Posterior cingulate gyrus (tissue), 11 donors: ENCODE results near the gene VIT.
"Not testable (repeated sequence)": the region's sequence is repeated elsewhere in the genome, so short reads cannot be mapped to it uniquely, and the experiment has no call there.

Source experiments
- DNase-seq, 10 donors: peaks; one replicate each; pipeline versions ENCODE4 v3.0.0 to v3.0.0-alpha.2; 2020 to 2021; ENCODE audit warnings: mixed read lengths in 3 of 10
- intact Hi-C: fragments of 100-400 bp; cut with DNase I; formaldehyde crosslinking; loops from one replicate; pipeline ENCODE4 v1.15.1; 2023

VIT gene

DNA sequence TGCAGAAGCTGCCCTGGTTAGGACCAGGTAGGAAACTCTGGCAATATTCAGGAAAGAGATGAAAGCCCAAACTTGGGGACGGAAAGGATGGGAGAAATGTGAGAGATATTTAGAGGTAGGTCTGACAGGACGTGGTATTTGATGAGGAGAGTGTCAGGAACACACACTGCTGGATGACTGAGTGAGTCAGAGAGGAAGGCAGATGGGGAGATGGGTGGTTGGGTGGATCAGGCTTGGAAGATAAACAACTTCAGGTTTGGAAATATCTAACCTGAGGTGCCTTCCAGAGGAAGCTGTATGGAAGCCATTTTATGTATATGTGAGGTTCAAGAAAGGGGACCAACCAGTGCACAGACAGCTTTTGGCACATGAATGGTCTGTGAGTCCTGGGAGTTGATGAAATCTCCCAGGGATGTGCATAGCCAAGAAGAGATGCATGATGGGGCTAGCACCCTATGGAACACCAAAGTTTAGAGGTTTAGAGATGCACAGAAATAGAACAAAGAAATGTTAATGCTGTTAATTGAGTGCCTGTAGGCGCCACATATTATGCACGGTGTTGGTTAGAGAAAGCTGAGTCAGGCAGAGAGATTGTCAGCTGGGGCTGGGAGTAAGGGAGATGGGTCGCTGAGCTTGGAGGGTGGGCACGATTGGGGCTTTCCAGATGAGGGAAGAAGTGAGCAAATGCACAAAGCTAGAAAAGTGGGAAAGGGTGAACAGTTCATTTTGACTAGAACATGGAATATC is 101.0 kb downstream of the VIT start:
- DNase-seq = peak in 1 of 10 donors; percentile 25
- intact Hi-C loops = no loop called here

DNA sequence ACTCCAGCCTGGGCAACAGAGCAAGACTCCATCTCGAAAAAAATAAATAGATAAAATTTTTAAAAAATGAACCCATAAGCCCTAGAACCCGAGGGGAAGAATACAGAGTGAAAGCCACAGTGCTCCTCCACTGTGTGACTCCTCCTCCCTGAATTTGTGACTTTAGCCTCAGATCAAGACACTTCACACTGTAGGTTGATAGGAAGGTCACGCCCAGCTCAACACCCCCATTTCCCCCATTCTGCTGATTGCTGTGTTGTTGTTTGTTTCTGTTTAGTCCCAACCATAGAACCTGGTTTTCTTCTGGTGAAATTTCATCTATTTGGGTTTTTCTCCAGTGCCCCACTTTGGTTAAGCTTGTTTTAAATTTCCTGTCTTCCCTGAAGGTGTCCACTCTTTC is 102.2 kb downstream of the VIT start:
- no peak for DNase-seq
- intact Hi-C loops = no loop called here

DNA sequence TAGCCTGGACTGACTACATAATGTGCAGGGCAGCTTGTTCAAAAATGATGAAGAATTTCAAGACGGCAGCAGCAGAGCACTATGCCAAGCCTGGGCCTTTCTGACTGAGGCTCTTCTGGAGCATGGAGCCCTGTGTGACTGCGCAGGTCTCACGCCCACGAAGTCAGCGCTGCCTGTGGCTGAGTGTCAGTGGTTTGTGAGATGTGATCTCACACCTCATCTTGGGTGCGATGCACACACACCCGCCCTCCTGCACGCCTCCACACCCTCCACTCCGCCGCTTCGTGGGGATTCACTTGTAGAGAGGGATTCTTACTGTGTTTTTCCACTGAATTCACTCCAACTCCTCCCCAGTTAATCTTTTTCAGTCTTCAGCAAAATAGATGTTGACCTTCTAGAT is 103.9 kb downstream of the VIT start:
- intact Hi-C loops = no loop called here
- DNase-seq = peak in 9 of 10 donors; percentile 21 to 95 (median 76)

DNA sequence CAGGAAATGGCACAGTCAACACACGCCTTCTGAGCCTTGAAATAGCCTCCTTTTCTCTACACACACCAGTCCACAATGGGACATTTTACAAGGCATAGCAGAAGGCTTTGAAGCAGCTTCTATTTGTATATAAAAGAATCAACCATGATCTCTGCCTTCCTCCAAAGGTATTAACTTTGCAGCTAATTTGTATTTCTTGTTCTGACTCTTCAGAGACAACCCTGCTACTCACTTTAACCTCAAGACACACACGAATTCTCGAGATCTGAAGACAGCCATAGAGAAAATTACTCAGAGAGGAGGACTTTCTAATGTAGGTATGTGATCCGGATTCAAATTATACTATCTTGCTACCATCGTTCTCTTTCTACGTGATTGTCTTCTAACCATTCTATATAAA is 104.6 kb downstream of the VIT start:
- no peak for DNase-seq
- intact Hi-C loops = no loop called here

DNA sequence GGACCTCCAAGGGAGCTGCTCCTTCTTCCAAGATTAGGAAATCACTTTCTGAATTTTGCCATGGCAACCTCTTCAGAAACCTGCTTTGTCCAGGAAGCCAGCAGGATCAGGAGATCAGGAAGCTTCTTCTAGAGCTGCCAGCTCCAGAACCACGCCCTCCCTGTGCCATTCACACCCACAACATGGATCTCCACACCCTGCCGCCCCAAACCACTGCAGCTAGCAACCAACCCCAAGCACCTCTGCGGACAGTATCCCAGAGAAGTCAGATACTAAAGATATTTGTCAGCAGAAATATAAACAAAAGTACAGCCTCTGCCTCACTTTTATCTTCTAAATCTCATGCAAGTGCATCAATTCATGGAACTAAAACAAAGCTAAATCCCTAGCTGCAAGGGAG is 106.4 kb downstream of the VIT start:
- DNase-seq = no peak
- intact Hi-C loops = no loop called here

DNA sequence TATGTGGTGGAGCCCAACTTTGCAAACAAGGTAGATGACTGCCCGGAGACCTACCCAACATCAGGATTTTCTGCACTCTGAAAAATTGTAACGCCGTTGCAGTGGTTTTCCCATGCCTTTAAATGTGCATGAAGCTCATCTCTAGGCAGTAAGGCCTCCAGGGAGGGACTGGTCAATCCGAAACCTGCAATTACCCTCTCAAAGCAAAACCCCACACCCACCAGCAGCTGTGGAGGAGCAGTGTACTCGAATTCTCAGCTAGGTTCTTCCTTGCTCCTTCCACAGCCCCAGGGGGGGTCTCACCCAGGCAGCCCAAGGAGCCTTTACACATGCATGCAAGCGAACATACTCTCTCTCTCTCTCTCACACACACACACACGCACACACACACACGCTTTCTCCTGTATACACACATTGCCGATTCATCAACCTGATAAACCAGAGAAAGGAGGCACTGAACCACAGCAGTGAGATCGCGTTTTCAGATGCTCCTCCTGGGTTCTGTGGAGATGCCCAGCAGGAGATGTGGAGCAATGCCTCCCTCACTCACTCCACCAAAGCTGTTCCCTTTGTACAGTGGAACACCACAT is 109.2 kb downstream of the VIT start:
- DNase-seq = no peak
- intact Hi-C loops = no loop called here

DNA sequence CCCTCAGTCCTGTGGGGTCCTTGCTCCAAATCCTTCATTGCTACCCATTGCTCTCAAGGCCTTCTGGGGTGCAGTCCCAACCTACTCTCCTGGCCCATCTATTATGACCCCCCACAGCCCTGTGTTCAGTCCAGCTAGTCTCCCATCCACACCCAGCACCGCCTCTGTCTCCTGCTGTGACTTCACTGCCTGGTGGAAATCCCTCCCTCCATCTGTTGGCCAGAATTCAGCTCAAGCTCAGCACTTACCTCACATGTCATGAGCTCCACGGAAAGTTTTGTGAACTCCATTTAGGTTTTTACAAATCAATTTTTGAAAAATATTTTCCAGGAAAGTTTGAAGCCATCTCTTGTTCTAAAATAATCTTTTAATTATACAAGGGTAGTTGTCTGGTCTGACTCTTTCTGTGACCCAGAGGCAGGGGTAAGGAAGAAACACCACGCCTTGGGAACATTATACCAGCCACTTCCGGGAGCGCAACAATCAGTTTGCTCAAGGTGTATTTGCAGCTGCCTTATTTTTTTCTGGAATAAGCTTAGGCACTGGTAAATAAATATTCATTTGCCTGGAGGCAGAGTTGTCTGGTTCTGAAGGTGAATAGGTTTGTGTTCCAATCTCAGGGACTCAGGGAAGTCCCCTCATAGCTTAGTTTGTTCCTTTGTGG is 110.8 kb downstream of the VIT start:
- DNase-seq = no peak

DNA sequence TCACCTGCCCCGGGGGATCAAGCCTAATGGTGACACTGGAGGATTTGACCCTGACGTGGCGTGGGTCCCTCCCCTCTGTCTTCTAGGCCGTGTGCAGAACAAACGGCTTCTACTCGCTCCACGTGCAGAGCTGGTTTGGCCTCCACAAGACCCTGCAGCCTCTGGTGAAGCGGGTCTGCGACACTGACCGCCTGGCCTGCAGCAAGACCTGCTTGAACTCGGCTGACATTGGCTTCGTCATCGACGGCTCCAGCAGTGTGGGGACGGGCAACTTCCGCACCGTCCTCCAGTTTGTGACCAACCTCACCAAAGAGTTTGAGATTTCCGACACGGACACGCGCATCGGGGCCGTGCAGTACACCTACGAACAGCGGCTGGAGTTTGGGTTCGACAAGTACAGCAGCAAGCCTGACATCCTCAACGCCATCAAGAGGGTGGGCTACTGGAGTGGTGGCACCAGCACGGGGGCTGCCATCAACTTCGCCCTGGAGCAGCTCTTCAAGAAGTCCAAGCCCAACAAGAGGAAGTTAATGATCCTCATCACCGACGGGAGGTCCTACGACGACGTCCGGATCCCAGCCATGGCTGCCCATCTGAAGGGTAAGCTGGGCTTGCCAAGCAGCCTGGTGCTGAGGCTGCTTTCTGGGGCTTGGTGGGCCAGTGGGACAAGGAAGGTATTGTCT is 112.0 kb downstream of the VIT start:
- peak in 1 of 10 donors; percentile 77 for DNase-seq
- intact Hi-C loops = no loop called here

More for the DNA sequence above, 110.8 kb downstream of the VIT start:
- intact Hi-C loops = no loop called here

DNA sequence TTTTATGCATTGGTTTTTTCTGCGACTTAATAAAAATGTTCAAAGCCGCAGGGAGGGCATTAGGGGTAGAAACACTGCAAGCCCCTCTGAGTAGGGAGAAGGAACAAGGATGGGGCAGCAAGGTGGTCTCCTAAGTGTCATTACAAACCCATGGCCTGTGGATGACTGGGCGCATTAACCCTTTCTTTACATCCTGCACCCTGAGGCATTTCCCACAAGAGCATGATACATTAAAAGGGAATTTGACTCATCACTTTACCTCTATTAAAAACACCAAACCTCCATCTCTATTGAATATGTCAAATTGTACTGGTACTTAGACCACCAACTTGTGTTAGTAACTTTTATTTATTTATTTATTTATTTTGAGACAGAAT is 112.5 kb downstream of the VIT start:
- intact Hi-C loops = no loop called here
- no peak for DNase-seq

DNA sequence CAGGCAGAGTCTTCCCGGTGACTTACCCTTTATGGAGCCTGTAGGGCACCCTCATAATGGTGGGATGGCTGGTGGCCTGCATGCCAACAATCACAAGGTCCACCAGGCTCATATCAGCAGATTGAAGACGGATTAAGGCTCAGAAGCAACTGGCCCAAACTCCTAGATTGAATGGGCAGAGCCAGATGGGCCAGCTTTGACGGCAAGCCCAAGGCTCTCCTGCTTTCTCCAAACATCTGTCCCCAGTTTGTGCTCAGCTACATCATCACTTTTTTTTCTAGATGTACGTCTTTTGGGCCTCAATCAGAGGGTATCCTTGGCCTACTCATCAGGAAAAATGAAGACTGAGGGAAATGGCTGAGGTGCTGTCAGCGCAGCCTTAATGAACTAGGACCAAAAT is 114.6 kb downstream of the VIT start:
- no peak for DNase-seq
- intact Hi-C loops = no loop called here

DNA sequence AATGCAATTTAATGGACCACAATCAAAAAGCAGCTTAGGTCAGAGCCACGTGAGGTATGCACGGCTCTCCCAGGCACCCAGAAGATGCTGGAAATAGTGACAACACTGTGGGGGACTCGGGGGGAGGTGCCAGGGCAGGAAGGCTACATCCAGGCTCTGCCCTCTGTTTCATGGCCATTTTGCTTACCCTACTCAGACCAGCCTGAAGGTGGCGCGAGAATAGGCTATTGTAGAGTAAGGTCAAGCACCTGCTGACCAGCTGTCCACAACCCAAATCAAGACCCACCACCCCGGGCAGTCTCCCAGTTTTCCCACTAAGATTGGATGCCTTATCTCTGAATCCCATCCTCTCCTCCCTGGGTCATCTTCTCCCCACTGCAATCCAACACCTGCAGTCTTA is 115.7 kb downstream of the VIT start:
- intact Hi-C loops = no loop called here
- peak in 1 of 10 donors; percentile 57 for DNase-seq

DNA sequence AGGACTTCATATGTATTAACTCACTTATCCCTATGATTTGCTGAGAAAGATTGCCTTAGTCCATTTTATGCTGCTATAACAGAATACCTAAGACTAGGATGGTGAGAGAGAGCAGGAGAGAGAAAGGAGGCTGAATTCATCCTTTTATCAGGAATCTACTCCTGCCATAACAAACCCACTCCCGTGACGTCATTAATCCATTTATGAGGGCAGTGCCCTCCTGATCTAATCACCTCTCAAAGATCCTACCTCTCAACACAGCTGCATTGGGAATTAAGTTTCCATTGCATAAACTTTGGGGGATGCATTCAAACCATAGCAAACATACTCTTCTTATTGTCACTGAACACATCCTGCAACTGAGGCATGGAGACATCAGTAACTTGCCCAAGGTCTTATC is 122.0 kb downstream of the VIT start:
- intact Hi-C loops = no loop called here
- no peak for DNase-seq

DNA sequence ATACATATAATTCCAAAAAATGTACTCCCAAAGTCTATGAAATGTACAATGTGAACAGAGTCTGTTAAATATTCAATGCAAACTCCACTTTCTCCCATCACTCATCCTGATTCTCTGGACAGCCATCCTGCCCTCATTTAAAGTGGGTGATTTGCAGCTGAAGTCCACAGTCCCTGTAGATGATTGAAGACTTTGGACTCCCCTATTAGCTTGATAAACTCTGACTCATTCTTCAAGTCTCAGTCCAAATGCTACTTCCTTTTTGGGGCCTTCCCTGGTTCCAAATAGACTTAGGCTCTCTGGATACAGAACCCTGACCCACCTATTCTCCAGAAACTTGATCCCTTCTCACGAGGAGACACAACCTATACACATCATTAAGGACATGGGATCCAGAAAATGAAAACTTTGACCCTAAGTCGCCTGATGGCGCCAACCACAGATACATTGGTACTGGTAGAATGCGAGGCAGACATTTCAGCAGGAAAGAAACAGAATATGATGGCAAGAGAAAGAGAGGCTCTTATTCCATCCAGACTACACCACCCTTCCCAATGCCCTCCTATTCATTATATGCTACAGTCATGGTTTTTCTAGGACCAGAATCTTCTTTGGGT is 122.7 kb downstream of the VIT start:
- no peak for DNase-seq
- intact Hi-C loops = no loop called here

DNA sequence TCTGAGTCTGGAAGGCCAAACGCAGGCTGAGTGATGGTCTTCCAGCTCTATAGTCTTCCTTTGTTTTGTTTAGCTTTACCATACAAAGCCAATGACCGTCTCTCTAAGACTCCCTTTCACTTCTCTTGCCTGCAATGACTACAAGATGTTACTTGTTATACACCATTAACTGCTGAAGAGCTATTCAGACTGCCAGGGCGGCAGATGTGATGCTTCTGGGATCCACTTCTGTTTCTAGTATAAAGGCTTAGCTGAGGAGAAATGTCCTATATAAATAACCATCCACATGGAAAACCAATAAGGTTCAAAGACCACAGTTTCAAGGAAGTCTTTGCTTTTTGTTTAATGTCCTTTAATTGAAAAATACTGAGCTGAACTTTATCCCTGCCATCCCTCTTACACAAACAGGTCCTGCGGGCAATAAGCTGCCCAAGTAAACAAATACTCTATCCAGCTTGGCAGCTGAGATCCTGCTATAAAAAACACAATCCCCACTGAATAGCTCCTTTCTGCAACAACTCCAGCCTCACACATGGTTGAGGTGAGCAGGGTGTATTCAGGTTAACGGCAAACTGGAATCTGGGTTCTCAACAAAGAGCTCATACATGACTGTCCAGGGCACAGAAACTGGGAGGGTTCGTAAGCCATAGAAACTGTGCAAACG is 124.6 kb downstream of the VIT start:
- DNase-seq = no peak
- intact Hi-C loops = no loop called here

DNA sequence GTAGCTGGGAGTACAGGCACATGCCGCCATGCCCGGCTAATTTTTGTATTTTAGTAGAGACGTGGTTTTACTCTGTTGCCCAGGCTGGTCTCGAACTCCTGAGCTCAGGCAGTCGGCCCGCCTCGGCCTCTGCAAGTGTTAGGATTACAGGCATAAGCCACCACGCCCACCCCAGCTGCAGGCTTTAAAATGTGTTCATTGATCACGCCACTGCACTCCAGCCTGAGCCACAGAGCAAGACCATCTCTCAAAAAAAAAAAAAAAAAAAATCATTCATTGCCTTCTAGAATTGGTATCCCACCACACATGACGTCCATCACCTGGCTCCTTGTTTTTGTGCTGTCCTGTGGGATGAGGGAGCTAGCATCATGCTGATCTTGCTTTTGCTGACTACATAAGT is 127.4 kb downstream of the VIT start:
- intact Hi-C loops = no loop called here

DNA sequence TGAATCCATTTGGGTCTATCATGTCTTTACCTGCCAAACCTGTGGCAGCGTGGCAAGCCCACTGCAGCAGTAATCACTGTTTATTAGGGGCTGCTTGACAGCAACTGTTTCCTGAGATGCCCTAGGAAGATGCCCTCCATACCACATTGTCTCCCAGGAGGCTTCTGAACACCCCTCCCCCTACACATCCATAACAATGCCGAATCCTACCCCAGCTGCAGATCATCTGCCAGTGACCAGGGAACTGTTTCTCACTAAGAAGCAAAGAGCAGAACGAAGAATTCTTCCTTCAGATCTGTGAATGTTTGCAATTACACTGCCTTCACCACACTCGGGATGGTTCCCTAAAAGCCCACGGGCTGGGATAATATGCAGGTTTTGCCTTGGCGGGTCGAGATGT is 127.8 kb downstream of the VIT start:
- intact Hi-C loops = no loop called here
- no peak for DNase-seq

More for the DNA sequence above, 127.4 kb downstream of the VIT start:
- no peak for DNase-seq

DNA sequence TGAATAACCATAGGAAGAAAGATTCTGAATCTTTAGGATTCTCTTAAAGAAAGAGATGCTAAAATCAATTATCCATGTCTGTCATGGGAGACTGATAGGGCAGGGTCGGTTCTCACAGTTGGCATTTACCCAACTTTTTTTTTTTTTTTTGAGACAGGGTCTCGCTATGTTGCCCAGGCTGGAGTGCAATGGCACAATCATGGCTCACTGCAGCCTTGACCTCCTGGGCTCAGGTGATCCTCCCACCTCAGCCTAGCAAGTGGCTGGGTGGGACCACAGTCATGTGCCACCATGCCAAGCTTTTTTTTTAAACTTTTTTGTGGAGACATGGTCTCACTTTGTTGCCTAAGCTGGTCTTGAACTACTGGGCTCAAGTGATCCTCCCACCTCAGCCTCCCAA is 128.2 kb downstream of the VIT start:
- intact Hi-C loops, DNase-seq: not testable (repeated sequence)

DNA sequence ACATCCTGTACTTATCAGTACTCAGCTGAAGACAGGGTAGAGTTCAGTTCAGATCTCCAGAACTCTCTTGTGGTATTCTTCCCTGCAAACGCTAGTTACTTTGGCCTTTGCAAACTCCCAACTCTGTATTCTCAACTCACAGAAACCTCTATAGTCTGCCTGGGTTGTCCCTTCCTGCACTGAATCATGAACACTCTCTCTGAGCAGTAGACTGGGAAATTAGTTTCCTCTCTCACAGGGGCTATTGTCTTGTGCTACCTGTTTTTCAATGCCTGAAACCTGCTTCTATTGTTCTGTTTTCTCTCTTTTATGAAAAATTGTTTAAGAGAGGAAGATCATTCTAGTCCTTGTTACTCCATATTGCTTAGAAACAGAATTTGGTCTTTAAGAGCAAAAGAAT is 134.7 kb downstream of the VIT start:
- intact Hi-C loops = no loop called here

DNA sequence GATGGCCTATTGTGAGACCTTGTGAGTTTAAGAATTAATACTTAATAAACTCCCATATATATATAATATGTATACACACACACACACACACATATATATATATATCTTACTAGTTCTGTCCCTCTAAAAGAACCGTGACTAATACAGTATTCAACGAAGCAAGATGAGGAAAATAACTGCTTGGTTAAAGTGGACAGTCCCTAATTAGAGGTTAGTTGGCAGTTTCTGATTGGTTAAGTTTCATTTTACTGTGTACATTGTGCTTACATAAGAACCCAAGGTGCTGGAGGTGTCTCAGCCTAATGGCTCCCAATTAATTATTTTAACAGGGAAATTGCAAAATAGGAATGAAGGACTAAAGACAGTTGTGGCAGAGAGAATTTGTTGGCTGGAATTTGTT is 137.7 kb downstream of the VIT start:
- DNase-seq = no peak
- intact Hi-C loops = no loop called here

More for the DNA sequence above, 134.7 kb downstream of the VIT start:
- no peak for DNase-seq

DNA sequence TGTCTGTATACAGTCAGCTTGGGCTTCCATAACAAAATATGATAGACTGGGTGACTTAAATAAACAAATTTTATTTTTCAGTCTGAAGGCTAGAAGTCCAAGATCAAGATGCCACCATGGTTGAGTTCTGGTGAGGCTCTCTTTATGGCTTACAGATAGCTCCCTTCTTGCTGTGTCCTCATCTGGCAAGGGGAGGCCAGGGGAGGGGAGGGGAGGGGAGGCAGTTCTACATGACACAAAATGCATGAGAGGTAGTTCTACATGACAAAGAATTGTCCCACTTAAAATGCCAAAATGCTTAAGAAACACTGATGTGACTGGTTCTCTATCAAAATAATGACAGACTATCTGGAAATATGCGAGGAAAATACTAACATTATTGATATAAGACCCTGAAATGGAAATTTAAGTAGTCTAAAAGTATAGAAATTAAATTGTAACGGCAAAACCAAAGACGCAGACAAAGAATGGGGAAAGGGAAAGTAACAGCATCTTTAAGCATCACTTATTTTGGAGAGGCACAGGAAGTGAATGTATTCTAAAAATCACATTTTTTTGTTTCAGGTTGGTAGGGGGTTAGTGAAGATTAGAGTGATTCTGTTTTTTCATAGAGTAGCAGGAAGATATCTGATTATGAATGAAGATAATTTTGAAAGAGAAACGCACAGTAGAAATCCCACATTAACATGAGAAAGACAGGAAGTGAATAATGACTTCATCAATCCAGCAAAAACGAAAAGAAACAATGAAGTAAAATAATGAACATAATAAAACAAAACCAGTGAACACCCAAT is 138.4 kb downstream of the VIT start:
- intact Hi-C loops = no loop called here
- no peak for DNase-seq
